Nephron progenitor cell (in vitro differentiated cells): ENCODE results near the gene SOX4.

Experiments
- DNase-seq: peaks from one replicate; pipeline ENCODE4 v3.0.0; 2021
- H3K27ac Mint-ChIP-seq: 2 replicates; pipeline ENCODE4 v1.8.0; 2021; ENCODE audit warnings: mild to moderate bottlenecking, moderate library complexity, mixed read lengths
- H3K27me3 Mint-ChIP-seq: 2 replicates; pipeline ENCODE4 v1.8.0; 2021; ENCODE audit warnings: mild to moderate bottlenecking, low read depth, mixed read lengths; ENCODE audit not compliant: poor library complexity
- H3K36me3 Mint-ChIP-seq: 2 replicates; pipeline ENCODE4 v1.8.0; 2021; ENCODE audit warnings: low read depth, mixed read lengths
- H3K4me1 Mint-ChIP-seq: 2 replicates; pipeline ENCODE4 v1.8.0; 2021; ENCODE audit warnings: mixed read lengths
- H3K4me3 Mint-ChIP-seq: 2 replicates; pipeline ENCODE4 v1.8.0; 2021; ENCODE audit warnings: mild to moderate bottlenecking, moderate library complexity, mixed read lengths
- H3K9me3 Mint-ChIP-seq: 2 replicates; pipeline ENCODE4 v1.8.0; 2021; ENCODE audit warnings: mild to moderate bottlenecking, moderate library complexity, mixed read lengths
- CTCF ChIP-seq: fragments of 200-600 bp; sonication (generic); IDR thresholded peaks from 2 replicates; pipeline ENCODE4 v1.5.0; 2021; ENCODE audit warnings: antibody characterized with exemption

Gene SOX4

GRCh38 chr6:21559238-21559637 lies 34.3 kb upstream of the SOX4 start:
- H3K4me3 Mint-ChIP-seq: no peak overlapping the region
- peaks cover 4% of the 10 kb centered on the region for H3K36me3 Mint-ChIP-seq
- H3K27ac Mint-ChIP-seq: no peak overlapping the region
- peaks cover 7% of the 10 kb centered on the region for H3K27me3 Mint-ChIP-seq
- H3K9me3 Mint-ChIP-seq: peaks cover 14% of the 10 kb centered on the region
- TF ChIP-seq CTCF: no peak
- H3K4me1 Mint-ChIP-seq: no peaks in the 10 kb centered on the region
- no peak for DNase-seq

- no peaks in the 10 kb centered on the region for H3K4me1 Mint-ChIP-seq
- H3K27ac Mint-ChIP-seq: no peak overlapping the region
- peaks cover 18% of the 10 kb centered on the region for H3K9me3 Mint-ChIP-seq
- no peak for TF ChIP-seq CTCF
- no peak for DNase-seq
- peaks cover 5% of the 10 kb centered on the region for H3K27me3 Mint-ChIP-seq
- H3K36me3 Mint-ChIP-seq: peaks cover 4% of the 10 kb centered on the region
- no peak overlapping the region for H3K4me3 Mint-ChIP-seq
Observed at GRCh38 chr6:21560249-21560648, 33.3 kb upstream of the SOX4 start.

DNA sequence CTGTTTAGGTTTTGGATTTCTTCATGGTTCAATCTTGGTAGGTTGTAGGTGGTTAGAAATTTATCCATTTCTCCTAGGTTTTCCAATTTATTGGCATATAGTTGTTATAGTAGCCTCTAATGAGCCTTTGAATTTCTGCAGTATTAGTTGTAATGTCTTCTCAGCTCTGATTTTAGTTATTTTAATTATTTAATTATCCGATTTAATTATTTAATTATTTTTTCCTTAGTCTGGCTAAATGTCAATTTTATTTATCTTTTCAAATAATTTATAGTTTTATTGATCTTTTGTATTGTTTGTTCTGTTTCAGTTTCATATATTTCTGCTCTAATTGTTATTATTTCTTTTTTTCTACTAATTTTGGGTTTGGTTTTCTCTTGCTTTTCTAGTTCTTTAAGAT lies 28.1 kb upstream of the SOX4 start:
- H3K9me3 Mint-ChIP-seq: peaks cover 48% of the 10 kb centered on the region

GRCh38 chr6:21578523-21578922 lies 15.0 kb upstream of the SOX4 start:
- H3K4me1 Mint-ChIP-seq: no peaks in the 10 kb centered on the region
- peaks cover 68% of the 10 kb centered on the region for H3K9me3 Mint-ChIP-seq
- H3K4me3 Mint-ChIP-seq: no peak overlapping the region
- no peak for DNase-seq
- TF ChIP-seq CTCF: no peak
- peaks cover 29% of the 10 kb centered on the region for H3K36me3 Mint-ChIP-seq
- peaks cover 11% of the 10 kb centered on the region for H3K27me3 Mint-ChIP-seq
- H3K27ac Mint-ChIP-seq: no peak overlapping the region

More for the DNA sequence above, 28.1 kb upstream of the SOX4 start:
- no peak overlapping the region for H3K27ac Mint-ChIP-seq
- DNase-seq: no peak
- peaks cover 5% of the 10 kb centered on the region for H3K27me3 Mint-ChIP-seq
- no peak for TF ChIP-seq CTCF
- no peak overlapping the region for H3K4me3 Mint-ChIP-seq
- H3K4me1 Mint-ChIP-seq: no peaks in the 10 kb centered on the region
- peaks cover 15% of the 10 kb centered on the region for H3K36me3 Mint-ChIP-seq

- no peak for DNase-seq
- Mint-ChIP-seq H3K27me3 (peaks cover 7% of the 10 kb centered on the region), H3K4me1 (peaks cover 11% of the 10 kb centered on the region), H3K9me3 (peaks cover 68% of the 10 kb centered on the region), H3K36me3 (peaks cover 39% of the 10 kb centered on the region), H3K4me3 (no peak overlapping the region), H3K27ac (no peak overlapping the region)
- TF ChIP-seq CTCF: no peak
Observed at GRCh38 chr6:21582651-21583050, 10.9 kb upstream of the SOX4 start.

- H3K4me1 Mint-ChIP-seq: peaks cover 23% of the 10 kb centered on the region
- no peak for TF ChIP-seq CTCF
- DNase-seq: no peak
- peaks cover 26% of the 10 kb centered on the region for H3K36me3 Mint-ChIP-seq
- H3K4me3 Mint-ChIP-seq: peak overlapping the region; percentile 98
- no peak overlapping the region for H3K27ac Mint-ChIP-seq
- H3K27me3 Mint-ChIP-seq: peaks cover 9% of the 10 kb centered on the region
- H3K9me3 Mint-ChIP-seq: peaks cover 39% of the 10 kb centered on the region
Observed at GRCh38 chr6:21586300-21586699, 7.3 kb upstream of the SOX4 start.
